IPS-20b (cell line): ENCODE measurements around the gene NBEAL1.
"Not testable (repeated sequence)": the region's sequence is repeated elsewhere in the genome, so short reads cannot be mapped to it uniquely, and the experiment has no call there.

Experiments
- H3K27ac ChIP-seq: one replicate; pipeline ENCODE4 v1.5.1; 2013; ENCODE audit warnings: low read length
- H3K27me3 ChIP-seq: 2 replicates; pipeline ENCODE4 v1.6.1; 2013; ENCODE audit warnings: mild to moderate bottlenecking, low read length, inconsistent platforms; ENCODE audit not compliant: insufficient read depth
- H3K36me3 ChIP-seq: 2 replicates; pipeline ENCODE4 v1.6.1; 2013; ENCODE audit warnings: low read depth, mild to moderate bottlenecking, inconsistent platforms, low read length, moderate library complexity; ENCODE audit not compliant: insufficient read depth
- H3K4me1 ChIP-seq: 2 replicates; pipeline ENCODE4 v1.6.1; 2013; ENCODE audit warnings: mild to moderate bottlenecking, control low read depth, inconsistent platforms, low read length, moderate library complexity; ENCODE audit not compliant: insufficient read depth
- H3K4me3 ChIP-seq: 2 replicates; pipeline ENCODE4 v1.5.1; 2013; ENCODE audit warnings: mild to moderate bottlenecking, low read length, inconsistent platforms
- H3K9ac ChIP-seq: 2 replicates; pipeline ENCODE4 v1.6.1; 2013; ENCODE audit warnings: low read depth, mild to moderate bottlenecking, inconsistent platforms, low read length, moderate library complexity
- H3K9me3 ChIP-seq: 2 replicates; pipeline ENCODE4 v1.6.1; 2013; ENCODE audit warnings: mild to moderate bottlenecking, low read depth, low read length, inconsistent platforms; ENCODE audit not compliant: insufficient read depth

Gene NBEAL1

GRCh38 chr2:203018181-203018580 lies 3.5 kb downstream of the NBEAL1 start:
- Histone ChIP-seq H3K27ac (no peak overlapping the region), H3K9me3 (no peaks in the 10 kb centered on the region), H3K4me3 (peak overlapping the region; percentile 10; the same call in 1 of the 2 replicates), H3K36me3 (no peaks in the 10 kb centered on the region), H3K4me1 (peaks cover 13% of the 10 kb centered on the region; the same call in 1 of the 2 replicates), H3K27me3 (no peaks in the 10 kb centered on the region), H3K9ac (no peak overlapping the region)

GRCh38 chr2:203019142-203019541 lies 4.5 kb downstream of the NBEAL1 start:
- no peak overlapping the region for H3K27ac ChIP-seq
- H3K27me3 ChIP-seq = no peaks in the 10 kb centered on the region
- peaks cover 9% of the 10 kb centered on the region; the same call in 1 of the 2 replicates for H3K4me1 ChIP-seq
- no peaks in the 10 kb centered on the region for H3K36me3 ChIP-seq
- no peak overlapping the region; the same call in 1 of the 2 replicates for H3K4me3 ChIP-seq
- H3K9me3 ChIP-seq = no peaks in the 10 kb centered on the region
- no peak overlapping the region for H3K9ac ChIP-seq

- Histone ChIP-seq H3K9ac (no peak overlapping the region), H3K9me3 (no peaks in the 10 kb centered on the region), H3K36me3 (no peaks in the 10 kb centered on the region), H3K27me3 (no peaks in the 10 kb centered on the region), H3K27ac (no peak overlapping the region), H3K4me3 (no peak overlapping the region), H3K4me1 (peaks cover 3% of the 10 kb centered on the region; the same call in 1 of the 2 replicates)
Observed at GRCh38 chr2:203021991-203022390, 7.3 kb downstream of the NBEAL1 start.

GRCh38 chr2:203022751-203023150 lies 8.1 kb downstream of the NBEAL1 start:
- no peaks in the 10 kb centered on the region for H3K36me3 ChIP-seq
- H3K4me3 ChIP-seq = no peak overlapping the region
- H3K9ac ChIP-seq = no peak overlapping the region
- no peak overlapping the region for H3K27ac ChIP-seq
- H3K9me3 ChIP-seq = no peaks in the 10 kb centered on the region
- peaks cover 3% of the 10 kb centered on the region; the same call in 1 of the 2 replicates for H3K4me1 ChIP-seq
- H3K27me3 ChIP-seq = no peaks in the 10 kb centered on the region

GRCh38 chr2:203025592-203025991 lies 10.9 kb downstream of the NBEAL1 start:
- Histone ChIP-seq H3K4me3 (no peak overlapping the region), H3K27me3 (no peaks in the 10 kb centered on the region), H3K4me1 (no peaks in the 10 kb centered on the region; the same call in 1 of the 2 replicates), H3K9ac (no peak overlapping the region), H3K9me3 (no peaks in the 10 kb centered on the region), H3K27ac (no peak overlapping the region), H3K36me3 (no peaks in the 10 kb centered on the region)

GRCh38 chr2:203030545-203030944 lies 15.9 kb downstream of the NBEAL1 start:
- Histone ChIP-seq H3K9ac (no peak overlapping the region), H3K4me3 (no peak overlapping the region), H3K9me3 (no peaks in the 10 kb centered on the region), H3K4me1 (no peaks in the 10 kb centered on the region), H3K36me3 (no peaks in the 10 kb centered on the region), H3K27me3 (no peaks in the 10 kb centered on the region), H3K27ac (no peak overlapping the region)

- no peaks in the 10 kb centered on the region for H3K4me1 ChIP-seq
Observed at GRCh38 chr2:203030991-203031390, 16.3 kb downstream of the NBEAL1 start.

GRCh38 chr2:203033395-203033794 lies 18.7 kb downstream of the NBEAL1 start:
- Histone ChIP-seq H3K27ac (no peak overlapping the region), H3K36me3 (no peaks in the 10 kb centered on the region), H3K4me1 (no peaks in the 10 kb centered on the region), H3K9ac (no peak overlapping the region), H3K9me3 (no peaks in the 10 kb centered on the region), H3K4me3 (no peak overlapping the region), H3K27me3 (no peaks in the 10 kb centered on the region)

More at GRCh38 chr2:203030991-203031390, 16.3 kb downstream of the NBEAL1 start:
- Histone ChIP-seq H3K9me3 (no peaks in the 10 kb centered on the region), H3K9ac (no peak overlapping the region), H3K4me3 (no peak overlapping the region), H3K27me3 (no peaks in the 10 kb centered on the region), H3K27ac (no peak overlapping the region), H3K36me3 (no peaks in the 10 kb centered on the region)

GRCh38 chr2:203035879-203036470 lies 21.3 kb downstream of the NBEAL1 start:
- Histone ChIP-seq H3K4me3 (no peak overlapping the region), H3K9ac (no peak overlapping the region), H3K9me3 (no peaks in the 10 kb centered on the region), H3K27me3 (no peaks in the 10 kb centered on the region), H3K4me1 (no peaks in the 10 kb centered on the region), H3K27ac (no peak overlapping the region), H3K36me3 (no peaks in the 10 kb centered on the region)

GRCh38 chr2:203037026-203037425 lies 22.4 kb downstream of the NBEAL1 start:
- Histone ChIP-seq H3K27ac (no peak overlapping the region), H3K9me3 (no peaks in the 10 kb centered on the region), H3K27me3 (no peaks in the 10 kb centered on the region), H3K4me3 (no peak overlapping the region), H3K4me1 (no peaks in the 10 kb centered on the region), H3K9ac (no peak overlapping the region), H3K36me3 (no peaks in the 10 kb centered on the region)

- H3K27ac ChIP-seq = no peak overlapping the region
- H3K4me3 ChIP-seq = no peak overlapping the region
- H3K9me3 ChIP-seq = no peaks in the 10 kb centered on the region
- H3K36me3 ChIP-seq = no peaks in the 10 kb centered on the region
- H3K9ac ChIP-seq = no peak overlapping the region
- no peaks in the 10 kb centered on the region for H3K4me1 ChIP-seq
- no peaks in the 10 kb centered on the region for H3K27me3 ChIP-seq
Observed at GRCh38 chr2:203038586-203038985, 23.9 kb downstream of the NBEAL1 start.

- not testable (repeated sequence) for H3K9ac ChIP-seq, H3K27ac ChIP-seq, H3K4me3 ChIP-seq, H3K4me1 ChIP-seq, H3K9me3 ChIP-seq, H3K27me3 ChIP-seq, H3K36me3 ChIP-seq
Observed at GRCh38 chr2:203039211-203039610, 24.5 kb downstream of the NBEAL1 start.
